Left lung (tissue), 10 donors: ENCODE results near the gene SAMD10. TPM values are rescaled to one million over a fixed set of nuclear protein-coding genes. Genes with fewer than 3 reads are reported as not detected.

Experiments
- ATAC-seq: fragments of 200-7000 bp; cut with Tn5 transposase; one replicate; pipeline ENCODE4 v1.9.1; 2020; ENCODE audit warnings: moderate library complexity
- DNase-seq, 4 donors: peaks; one replicate each; pipeline ENCODE4 v3.0.0-alpha.2; 2013 to 2020
- H3K27ac ChIP-seq, 2 donors: fragments of 200-600 bp; sonication (generic) in 1 of 2; one replicate each; pipeline versions ENCODE4 v1.5.0 to v1.8.0; 2020 to 2021
- H3K27me3 ChIP-seq, 2 donors: fragments of 200-600 bp; sonication (generic) in 1 of 2; one replicate each; pipeline versions ENCODE4 v1.5.0 to v1.8.0; 2020 to 2021
- H3K36me3 ChIP-seq, 2 donors: fragments of 200-600 bp; sonication (generic) in 1 of 2; one replicate each; pipeline versions ENCODE4 v1.5.0 to v1.8.0; 2020 to 2021
- H3K4me1 ChIP-seq, 2 donors: fragments of 200-600 bp; one replicate each; pipeline ENCODE4 v1.8.0; 2021
- H3K4me3 ChIP-seq, 2 donors: fragments of 200-600 bp; sonication (generic) in 1 of 2; one replicate each; pipeline versions ENCODE4 v1.5.0 to v1.8.0; 2020 to 2021; ENCODE audit warnings: mild to moderate bottlenecking in 1 of 2
- H3K9me3 ChIP-seq, 2 donors: fragments of 200-600 bp; sonication (generic) in 1 of 2; one replicate each; pipeline versions ENCODE4 v1.5.0 to v1.8.0; 2020 to 2021
- CTCF ChIP-seq, 2 donors: fragments of 200-600 bp; sonication (generic) in 1 of 2; IDR thresholded peaks; one replicate each; pipeline versions ENCODE4 v1.5.0 to v1.8.0; 2021; ENCODE audit warnings: antibody characterized with exemption in 2 of 2
- intact Hi-C, 2 donors: fragments of 100-400 bp; cut with DNase I; formaldehyde crosslinking; loops; one replicate each; pipeline versions ENCODE4 v1.11.2 to v1.14.2; 2022
- polyA plus RNA-seq, 6 donors: library from polyadenylated mRNA; unstranded; fragments of 120-200 nt; gene quantifications; one replicate each; pipeline ENCODE4 v1.2.1, GENCODE V29; 2013; ENCODE audit not compliant: insufficient read length in 6 of 6
- total RNA-seq, 2 donors: library from RNA; stranded (reverse); fragmentation: NEBNext Ultra II Directional; extraction: Animal tissue kit (Norgen Biotek cat#: 25700); gene quantifications; one replicate each; pipeline ENCODE4 v1.2.1, GENCODE V29; 2021
- donor health status: DM: no; HTN: yes; CAD: no.
- donor health status: DM: no; HTN: no; CAD: no.

Gene SAMD10
- total and polyA plus RNA-seq, 8 donors, result 4.6 to 10.5 (median 7.1) TPM

GRCh38 chr20:64006902-64007301 is 27.5 kb upstream of the SAMD10 start:
- TF ChIP-seq CTCF (IDR thresholded peaks at IDR 0.05), result no peak
- Histone ChIP-seq H3K27me3 (no peaks in the 10 kb centered on the region), H3K4me1 (peaks cover 0 to 9% of the 10 kb centered on the region in 2 donors), H3K9me3 (no peaks in the 10 kb centered on the region), H3K4me3 (no peak overlapping the region), H3K36me3 (peaks cover 6 to 92% of the 10 kb centered on the region in 2 donors), H3K27ac (no peak overlapping the region)
- intact Hi-C loops, result no loop called here
- DNase-seq, result no peak
- ATAC-seq, result no peak

- Histone ChIP-seq H3K27ac (no peak overlapping the region), H3K4me3 (no peak overlapping the region), H3K27me3 (no peaks in the 10 kb centered on the region), H3K9me3 (no peaks in the 10 kb centered on the region), H3K36me3 (peaks cover 6 to 94% of the 10 kb centered on the region in 2 donors), H3K4me1 (peaks cover 0 to 9% of the 10 kb centered on the region in 2 donors)
- intact Hi-C loops, result no loop called here
- TF ChIP-seq CTCF (IDR thresholded peaks at IDR 0.05), result no peak
- DNase-seq (no peak), ATAC-seq (no peak)
Measured at GRCh38 chr20:64006490-64006889, 27.0 kb upstream of the SAMD10 start.

GRCh38 chr20:64005394-64005793 is 26.0 kb upstream of the SAMD10 start:
- H3K4me1 ChIP-seq, result peaks cover 0 to 9% of the 10 kb centered on the region in 2 donors
- no peak for TF ChIP-seq CTCF (IDR thresholded peaks at IDR 0.05)
- no peaks in the 10 kb centered on the region for H3K9me3 ChIP-seq
- ATAC-seq (no peak), DNase-seq (no peak)
- no peak overlapping the region for H3K4me3 ChIP-seq
- intact Hi-C loops, result no loop called here
- H3K27ac ChIP-seq, result no peak overlapping the region
- H3K27me3 ChIP-seq, result no peaks in the 10 kb centered on the region
- H3K36me3 ChIP-seq, result peaks cover 1 to 94% of the 10 kb centered on the region in 2 donors

GRCh38 chr20:64003960-64004725 is 24.7 kb upstream of the SAMD10 start:
- DNase-seq (no peak), ATAC-seq (peak; percentile 49)
- Histone ChIP-seq H3K4me3 (no peak overlapping the region), H3K9me3 (no peaks in the 10 kb centered on the region), H3K27me3 (no peaks in the 10 kb centered on the region), H3K27ac (no peak overlapping the region), H3K36me3 (peaks cover 0 to 94% of the 10 kb centered on the region in 2 donors), H3K4me1 (peaks cover 0 to 9% of the 10 kb centered on the region in 2 donors)
- intact Hi-C loops, result no loop called here
- no peak for TF ChIP-seq CTCF (IDR thresholded peaks at IDR 0.05)

- no peak for ATAC-seq
Measured at GRCh38 chr20:64001607-64002011, 22.2 kb upstream of the SAMD10 start.

More at GRCh38 chr20:64001607-64002011, 22.2 kb upstream of the SAMD10 start:
- H3K9me3 ChIP-seq, result no peaks in the 10 kb centered on the region
- H3K27ac ChIP-seq, result no peak overlapping the region
- no peak for TF ChIP-seq CTCF (IDR thresholded peaks at IDR 0.05)
- intact Hi-C loops, result no loop called here
- no peaks in the 10 kb centered on the region for H3K27me3 ChIP-seq
- DNase-seq, result no peak
- peaks cover 0 to 100% of the 10 kb centered on the region in 2 donors for H3K36me3 ChIP-seq
- H3K4me1 ChIP-seq, result no peaks in the 10 kb centered on the region
- no peak overlapping the region for H3K4me3 ChIP-seq
